HG02943 (cell line): Measurements from ENCODE around the gene TIMP3.

ENCODE experiments used
- ATAC-seq: cut with Tn5 transposase; IDR thresholded peaks from one replicate; pipeline ENCODE4 v1.9.1; 2021; ENCODE audit warnings: mild to moderate bottlenecking, low read depth, moderate library complexity; ENCODE audit not compliant: unreplicated experiment

TIMP3 gene

GRCh38 chr22:32827049-32827602 is 25.6 kb downstream of the TIMP3 start:
- no peak for ATAC-seq

- ATAC-seq, result no peak
Measured at GRCh38 chr22:32828150-32828549, 26.6 kb downstream of the TIMP3 start.

DNA sequence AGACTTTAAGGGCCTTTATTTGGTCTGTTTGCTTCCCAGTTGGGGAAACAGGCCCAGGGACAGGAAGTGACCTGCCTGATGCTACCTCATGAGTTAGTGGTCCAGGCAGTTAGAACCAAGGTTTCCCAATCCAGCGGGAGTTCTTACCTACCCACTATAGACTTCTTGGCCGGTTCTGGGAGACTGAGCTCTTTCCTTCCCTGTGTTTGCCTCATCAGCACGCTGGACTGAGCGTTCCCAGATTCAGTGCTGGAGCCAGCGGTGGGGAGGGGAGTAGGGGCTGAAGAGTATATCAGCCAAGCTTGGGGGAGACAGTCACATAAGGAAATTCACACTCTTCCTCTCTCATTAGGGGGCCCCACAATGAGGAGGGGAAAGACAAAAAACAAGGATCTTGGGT is 27.1 kb downstream of the TIMP3 start:
- ATAC-seq, result no peak

DNA sequence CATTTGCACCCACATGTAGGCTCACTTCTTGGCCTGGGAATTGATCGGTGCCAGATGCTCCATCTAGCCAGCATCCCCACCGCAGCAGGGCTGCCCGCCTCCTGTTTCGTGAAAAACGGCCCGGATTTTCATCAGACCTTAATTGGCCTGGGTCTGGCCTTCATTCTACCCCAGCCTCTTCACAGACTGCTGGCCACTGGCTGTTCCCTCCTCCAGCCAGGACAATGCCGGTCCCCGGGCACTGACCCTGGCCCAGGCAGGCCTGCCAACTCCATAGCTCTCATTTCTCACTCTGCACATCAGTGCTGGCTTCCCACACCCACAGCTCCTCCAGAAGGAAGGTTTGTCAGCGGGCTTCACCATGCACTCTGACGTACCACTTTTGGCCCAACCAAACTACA is 27.9 kb downstream of the TIMP3 start:
- no peak for ATAC-seq

GRCh38 chr22:32830473-32830872 is 29.0 kb downstream of the TIMP3 start:
- ATAC-seq, result no peak

- ATAC-seq, result no peak
Measured at GRCh38 chr22:32830957-32831356, 29.5 kb downstream of the TIMP3 start.

GRCh38 chr22:32831584-32831983 is 30.1 kb downstream of the TIMP3 start:
- no peak for ATAC-seq

DNA sequence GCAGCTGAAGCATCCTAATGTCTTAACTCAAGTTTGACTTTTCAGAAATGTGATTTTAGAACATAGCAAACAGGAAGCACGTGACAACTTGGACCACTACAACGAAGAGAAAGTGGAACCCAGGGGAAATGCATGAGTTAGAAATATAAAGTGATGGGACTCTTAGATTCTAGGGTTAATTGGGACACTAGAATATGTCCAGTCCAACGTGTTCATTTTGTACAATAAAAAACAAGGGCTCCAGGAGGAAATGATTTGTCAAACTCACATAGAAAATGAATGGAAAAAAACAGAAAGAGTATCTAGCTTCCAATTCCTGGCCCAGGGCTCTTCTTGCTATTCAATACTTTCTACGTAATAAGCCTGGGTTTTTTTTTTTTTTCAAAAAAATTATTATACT is 30.7 kb downstream of the TIMP3 start:
- ATAC-seq, result no peak

DNA sequence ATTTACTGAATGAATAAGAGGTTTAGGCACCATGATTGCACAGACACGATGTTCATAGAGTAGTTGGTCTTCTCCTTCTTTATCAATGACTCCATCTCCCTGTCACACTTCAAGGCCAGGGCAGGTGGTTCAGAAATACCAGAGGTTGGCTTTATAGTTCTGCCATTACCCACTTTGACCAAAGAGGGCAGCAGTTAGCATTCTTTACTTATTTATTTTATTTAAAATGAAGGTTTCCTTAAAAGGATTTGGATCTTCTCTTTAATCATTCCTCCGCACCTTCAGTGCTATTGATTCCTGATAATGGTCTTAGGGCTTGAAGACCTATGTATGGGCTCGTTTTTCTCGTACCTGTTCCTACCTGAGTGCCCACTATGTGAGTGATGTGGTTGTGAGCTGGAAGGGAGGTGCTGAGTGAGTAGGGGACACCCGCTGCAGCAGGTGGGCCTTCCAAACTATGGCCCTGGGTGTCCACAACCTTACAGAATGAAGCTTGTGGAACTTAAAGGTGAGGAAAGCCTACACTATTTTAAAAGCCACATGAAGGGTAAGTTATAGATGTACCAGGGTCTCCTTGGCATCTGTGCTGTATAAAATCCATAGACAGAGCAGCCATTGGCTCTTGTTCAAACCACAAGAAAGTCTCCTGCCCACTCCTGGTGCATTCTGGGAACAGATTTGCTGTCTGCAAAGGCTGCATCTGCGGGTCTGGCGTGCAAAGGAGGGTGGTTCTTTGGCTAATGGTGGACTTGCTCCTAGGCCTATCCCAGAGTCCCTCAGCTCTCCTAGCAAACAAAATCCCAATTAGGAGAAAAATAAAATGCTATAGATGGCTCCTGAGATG is 35.0 kb downstream of the TIMP3 start:
- ATAC-seq, result no peak

GRCh38 chr22:32837142-32837541 is 35.6 kb downstream of the TIMP3 start:
- ATAC-seq, result no peak

DNA sequence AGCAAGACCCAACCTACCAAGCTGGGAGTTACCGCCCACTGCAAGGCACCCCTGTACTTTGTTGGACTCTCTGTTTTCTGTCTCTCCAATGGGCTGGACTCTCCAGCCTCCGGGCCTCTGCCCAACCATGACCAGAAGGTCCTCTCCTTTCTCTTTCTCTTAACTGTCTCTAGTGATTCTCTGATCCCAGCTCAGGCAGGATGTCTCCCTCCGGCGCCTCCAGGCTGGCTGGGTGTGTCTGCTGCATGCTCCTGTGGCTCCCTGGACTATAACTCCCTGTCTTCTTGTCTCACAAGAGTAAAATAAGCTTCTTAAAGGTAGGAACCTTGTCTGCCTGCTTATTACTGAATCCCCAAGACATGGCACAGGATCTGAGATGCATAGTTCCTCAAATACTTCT is 36.3 kb downstream of the TIMP3 start:
- ATAC-seq, result no peak

DNA sequence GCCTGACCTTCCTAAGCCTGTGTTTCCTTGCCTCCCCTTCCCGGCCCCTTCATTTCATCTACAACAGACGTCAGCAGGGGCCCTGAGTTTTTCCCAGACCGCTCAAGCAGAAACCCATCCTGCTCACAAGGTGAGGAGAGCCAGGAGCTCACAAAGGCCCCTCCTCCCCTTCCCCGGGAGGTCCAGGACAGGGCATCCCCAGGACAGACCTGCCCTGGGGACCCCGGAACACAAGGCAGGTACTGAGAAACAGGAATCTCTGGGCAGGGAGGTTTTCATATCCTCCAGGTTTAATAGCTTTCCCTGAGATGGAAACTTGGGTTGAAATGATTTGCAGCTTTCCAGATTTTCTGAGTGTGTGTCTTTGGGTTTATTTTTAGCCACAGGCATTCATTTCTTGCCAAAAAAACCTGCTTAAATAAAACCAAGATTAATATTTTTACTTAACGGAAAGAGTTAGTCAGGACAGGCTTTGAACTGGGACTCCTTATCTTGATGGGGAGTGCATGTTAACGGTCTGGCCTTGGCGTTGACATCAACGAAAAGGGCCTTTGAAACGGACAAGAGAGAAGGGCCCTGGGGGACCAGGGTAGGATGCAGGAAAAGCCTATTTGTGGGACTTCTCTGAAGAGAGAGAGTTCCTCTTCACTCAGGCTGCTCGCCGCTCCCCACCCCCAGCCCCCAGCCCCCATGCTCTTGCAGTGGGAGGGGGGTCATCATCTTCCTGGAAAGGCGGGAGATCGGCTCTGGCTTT is 38.5 kb downstream of the TIMP3 start:
- ATAC-seq, result no peak

- ATAC-seq, result no peak
Measured at GRCh38 chr22:32841175-32841574, 39.7 kb downstream of the TIMP3 start.

DNA sequence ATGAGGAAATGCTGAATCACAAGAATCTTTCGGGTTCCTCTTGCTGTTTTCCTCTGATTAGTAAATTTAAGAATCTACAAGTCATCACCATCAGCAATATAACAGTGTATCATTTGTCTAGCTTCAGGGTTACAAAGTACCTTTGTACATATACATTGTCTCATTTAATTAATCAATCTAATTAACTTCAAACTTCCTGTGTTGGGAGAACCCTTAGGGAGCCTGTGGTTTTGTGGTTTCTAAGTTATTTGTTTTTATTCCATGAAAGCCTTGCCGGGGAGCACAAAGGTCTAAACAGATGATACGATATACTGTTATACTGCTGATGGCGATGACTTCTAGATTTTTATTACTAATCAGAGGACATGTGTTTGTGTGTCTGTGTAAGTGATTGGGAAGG is 41.0 kb downstream of the TIMP3 start:
- ATAC-seq, result no peak

DNA sequence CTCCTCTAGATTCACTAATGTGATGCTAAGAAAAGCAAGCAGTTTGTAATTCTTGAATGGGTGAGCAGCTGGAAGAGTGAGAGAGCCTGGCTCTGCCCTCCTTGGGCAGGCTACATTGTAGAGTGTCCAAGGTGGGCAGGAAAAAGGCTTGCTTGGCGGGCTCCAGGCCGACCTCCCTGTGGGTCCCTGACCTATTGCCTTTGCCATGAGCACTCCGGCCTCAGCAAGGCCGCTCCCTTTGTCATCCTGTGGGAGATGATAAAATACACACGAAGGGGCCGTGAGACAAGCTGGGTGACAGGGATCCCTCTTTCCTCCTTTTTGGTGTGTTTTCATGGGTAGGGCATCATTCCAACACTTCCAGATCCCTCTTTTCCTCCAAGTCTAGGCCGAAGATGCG is 41.8 kb downstream of the TIMP3 start:
- no peak for ATAC-seq

- no peak for ATAC-seq
Measured at GRCh38 chr22:32844251-32844650, 42.7 kb downstream of the TIMP3 start.

GRCh38 chr22:32846780-32847491 is 45.4 kb downstream of the TIMP3 start:
- ATAC-seq, result no peak

- no peak for ATAC-seq
Measured at GRCh38 chr22:32848226-32848625, 46.7 kb downstream of the TIMP3 start.

GRCh38 chr22:32849501-32849900 is 48.0 kb downstream of the TIMP3 start:
- no peak for ATAC-seq

- ATAC-seq, result no peak
Measured at GRCh38 chr22:32850157-32850556, 48.7 kb downstream of the TIMP3 start.
